H4 (cell line): ENCODE results near the gene SH2D7. TPM values are rescaled to one million over a fixed set of nuclear protein-coding genes. Genes with fewer than 3 reads are reported as not detected.

Experiments used
- DNase-seq: peaks from one replicate; pipeline ENCODE4 v3.0.0-alpha.2; 2015; ENCODE audit warnings: low spot score
- total RNA-seq: library from RNA; depleted of rRNA; stranded (reverse); fragments of >200 nt; shearing (Covaris generic); gene quantifications from 2 replicates; pipeline ENCODE4 v1.2.3, GENCODE V29; 2014; rRNA removed

Gene SH2D7
- total RNA-seq, result not detected in 2 replicates

- no peak for DNase-seq
Measured at GRCh38 chr15:78092261-78093041, at the start of gene SH2D7. Gene SH2D7 (plus strand): TSS chr15:78092561. CDS start chr15:78092585, 24 bp downstream.

- DNase-seq, result peak; percentile 25
Measured at GRCh38 chr15:78044407-78045155, 47.8 kb upstream of the SH2D7 start.

DNA sequence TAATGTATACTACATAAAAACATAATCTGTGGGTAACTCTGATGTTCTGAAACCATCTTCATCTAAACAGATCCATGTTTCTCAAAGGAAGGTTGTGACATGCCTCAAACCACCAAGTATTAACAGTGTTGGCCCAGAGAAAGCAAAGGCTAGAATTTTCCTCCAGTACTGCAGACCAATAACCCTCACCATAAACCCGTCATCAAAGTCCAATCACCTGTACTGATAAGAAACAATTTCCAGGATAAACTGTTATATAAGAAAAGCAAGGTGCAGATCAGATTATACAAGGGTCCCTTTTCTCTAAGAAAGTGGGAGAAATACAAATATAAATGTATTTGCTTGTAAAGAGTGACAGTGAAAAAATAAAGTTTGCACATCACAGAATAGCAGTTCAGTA is 47.2 kb upstream of the SH2D7 start:
- DNase-seq, result no peak

DNA sequence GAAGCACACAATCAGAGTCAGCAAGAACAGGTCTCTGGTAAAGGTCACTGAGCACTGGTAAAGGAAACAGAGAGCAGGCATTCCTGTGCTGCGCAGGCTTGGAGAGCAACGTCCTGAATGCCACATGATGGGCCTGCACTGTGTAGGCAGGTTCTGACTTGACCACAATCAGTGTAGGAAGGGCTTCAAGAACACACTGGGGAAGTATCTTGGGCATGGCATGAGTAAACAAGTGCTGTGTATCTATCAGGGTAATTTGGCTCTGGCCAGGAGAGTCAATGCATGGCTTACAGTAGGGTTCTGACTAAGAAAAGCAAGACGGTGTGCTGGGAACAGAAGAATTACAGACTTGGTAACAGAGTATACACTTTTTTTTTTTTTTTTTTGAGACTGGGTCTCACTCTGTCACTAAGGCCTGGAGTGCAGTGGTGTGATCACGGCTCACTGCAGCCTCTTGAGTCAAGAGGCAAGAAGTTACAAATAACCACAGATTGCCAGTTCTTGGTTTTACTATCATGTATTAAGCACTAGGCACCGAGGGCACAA is 45.5 kb upstream of the SH2D7 start:
- DNase-seq, result no peak

- peak; percentile 47 for DNase-seq
Measured at GRCh38 chr15:78047761-78048627, 44.4 kb upstream of the SH2D7 start.

DNA sequence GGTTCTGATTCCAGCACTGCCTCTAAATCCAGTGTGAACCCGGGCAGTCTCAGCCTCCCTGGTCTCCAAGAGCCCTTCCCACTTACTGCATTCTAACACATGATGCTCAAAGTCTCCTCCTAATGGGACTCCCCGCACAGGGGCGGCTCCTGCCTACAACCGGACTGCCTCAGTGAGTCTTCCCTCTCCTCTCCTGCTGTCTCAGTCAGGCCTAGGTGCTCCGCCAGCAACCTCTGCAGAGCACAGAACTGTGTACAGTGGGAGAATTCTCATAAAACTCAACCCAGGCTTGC is 43.8 kb upstream of the SH2D7 start:
- DNase-seq, result no peak

- no peak for DNase-seq
Measured at GRCh38 chr15:78049691-78050440, 42.5 kb upstream of the SH2D7 start.

DNA sequence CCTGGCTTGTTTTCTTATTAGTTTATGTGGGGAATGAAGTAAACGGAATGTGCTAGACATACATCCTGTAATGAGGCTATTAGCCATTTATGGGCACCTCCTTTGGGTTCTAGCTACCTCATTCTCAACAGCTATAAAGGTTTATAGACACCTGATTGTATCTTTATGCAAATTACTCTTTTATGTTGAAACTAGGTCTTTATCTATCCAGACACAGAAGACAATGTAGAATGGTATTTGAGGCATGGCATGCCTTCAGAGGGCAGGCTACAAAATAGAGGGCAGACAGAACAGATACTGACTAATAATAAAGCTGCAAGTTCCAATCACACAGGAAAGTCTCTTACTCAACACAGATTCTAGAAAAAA is 41.9 kb upstream of the SH2D7 start:
- DNase-seq, result no peak

GRCh38 chr15:78050826-78051225 is 41.5 kb upstream of the SH2D7 start:
- no peak for DNase-seq

DNA sequence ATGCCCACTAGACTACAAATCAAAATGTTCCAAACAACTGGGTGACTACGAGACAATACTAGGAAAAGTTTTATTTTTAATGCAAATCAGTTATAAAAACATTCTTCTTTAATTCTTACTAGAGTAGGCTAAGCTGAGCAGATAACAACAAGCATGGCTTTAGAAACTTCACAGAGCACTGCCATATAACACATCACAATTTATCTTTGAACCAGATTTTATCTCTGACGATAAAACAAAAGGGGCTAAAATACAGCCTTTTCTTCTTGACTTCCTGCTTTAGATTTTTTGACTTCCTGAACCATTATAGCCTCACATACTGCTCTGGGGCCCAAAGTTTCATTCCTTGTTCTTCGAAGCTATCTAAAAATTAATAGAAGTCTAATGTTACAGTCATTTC is 40.8 kb upstream of the SH2D7 start:
- no peak for DNase-seq

- DNase-seq, result no peak
Measured at GRCh38 chr15:78052001-78052401, 40.4 kb upstream of the SH2D7 start.

DNA sequence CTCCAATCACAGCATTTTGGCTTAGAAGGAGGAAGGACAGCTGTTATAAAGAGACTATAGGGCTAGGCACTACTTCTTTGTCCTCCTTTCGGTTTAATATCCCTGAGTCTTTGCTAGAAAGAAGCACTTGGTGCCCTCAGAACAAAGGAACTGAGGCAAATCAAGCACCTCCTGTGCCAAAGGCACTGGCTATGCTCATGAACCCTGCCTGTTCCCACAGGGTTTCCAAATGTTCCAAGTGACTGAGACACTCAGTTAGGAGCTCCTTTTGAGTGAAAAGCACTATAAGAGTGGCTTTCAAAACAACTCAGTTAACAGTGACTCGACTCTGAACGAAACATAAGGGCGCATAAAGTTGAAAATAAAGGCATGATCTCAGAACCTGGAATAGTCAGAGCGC is 39.8 kb upstream of the SH2D7 start:
- no peak for DNase-seq

GRCh38 chr15:78054518-78054917 is 37.8 kb upstream of the SH2D7 start:
- DNase-seq, result no peak

GRCh38 chr15:78054966-78055365 is 37.4 kb upstream of the SH2D7 start:
- DNase-seq, result no peak

GRCh38 chr15:78055919-78056713 is 36.2 kb upstream of the SH2D7 start:
- no peak for DNase-seq

- DNase-seq, result no peak
Measured at GRCh38 chr15:78056714-78057269, 35.6 kb upstream of the SH2D7 start.

- no peak for DNase-seq
Measured at GRCh38 chr15:78057803-78058202, 34.6 kb upstream of the SH2D7 start.

DNA sequence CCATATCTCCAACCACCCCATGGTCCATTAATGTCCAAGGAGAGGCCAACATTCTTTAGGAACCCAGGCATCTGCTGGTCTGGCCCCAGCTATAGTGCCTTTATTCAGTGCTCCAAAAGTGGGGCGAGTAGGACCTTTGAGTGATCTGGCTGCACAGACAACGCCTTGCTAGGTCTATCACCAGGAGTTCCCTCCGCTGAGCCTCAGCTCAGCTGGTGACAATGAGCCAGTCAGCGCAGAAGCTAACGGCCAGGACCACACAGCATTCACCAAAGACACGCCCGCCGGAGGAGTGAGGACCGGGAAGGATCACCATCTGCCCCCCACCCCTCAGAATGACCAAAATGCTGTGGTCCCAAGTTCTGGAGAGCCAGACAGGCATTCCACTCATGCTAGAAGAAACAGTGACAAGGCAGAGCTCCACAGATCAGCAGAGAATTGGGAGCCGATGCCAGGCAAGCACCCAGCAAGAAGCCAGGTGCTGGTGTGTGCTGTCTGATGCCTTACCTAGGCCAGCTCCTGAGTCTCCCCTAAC is 33.9 kb upstream of the SH2D7 start:
- DNase-seq, result no peak

- DNase-seq, result no peak
Measured at GRCh38 chr15:78059110-78059839, 33.1 kb upstream of the SH2D7 start.
